ENCODE results near the gene PLPP3.

- TF ChIP-seq POLR2AphosphoS5 (IDR thresholded peaks at IDR 0.05; ENCODE audit: low read depth, low read length): no peak
- TF ChIP-seq ZBTB33 (IDR thresholded peaks at IDR 0.05; ENCODE audit: extremely low read depth, insufficient replicate concordance, low read length): no peak
- no peak for TF ChIP-seq CTCF (IDR thresholded peaks at IDR 0.05 in 2 of 3, conservative IDR thresholded peaks at IDR 0.05 in 1 of 3; ENCODE audit: borderline replicate concordance in 1 of 3, insufficient read depth in 1 of 3, low read depth in 2 of 3, low read length in 2 of 3)
- no peak for TF ChIP-seq POLR2A (IDR thresholded peaks at IDR 0.05; ENCODE audit: borderline replicate concordance, extremely low read depth, insufficient read depth, insufficient read length)
These were observed 67.6 kb downstream of the PLPP3 start for GRCh38 chr1:56511766-56512165.
